Naive thymus-derived CD8-positive, alpha-beta T cell (primary cell): Measurements from ENCODE around the gene ARMH3. TPM values are rescaled to one million over a fixed set of nuclear protein-coding genes. Genes with fewer than 3 reads are reported as not detected.

ENCODE experiments used
- ATAC-seq, 2 donors: fragments of 150-1000 bp; cut with Tn5 transposase in 1 of 2; sonication (Bioruptor Pico), chemical (Tn5 transposase) in 1 of 2; 1 replicate in 1 of 2; 2 replicates in 1 of 2; pipeline ENCODE4 v1.10.0; 2021; ENCODE audit warnings: mild to moderate bottlenecking in 2 of 2, moderate library complexity in 2 of 2
- POLR2A ChIA-PET: fragments of 350-600 bp; sonication (Branson Sonifier 250); formaldehyde crosslinking; loops from one replicate; lab custom pipeline; 2021; ENCODE audit warnings: antibody characterized with exemption; lab: Charles Lee
- DNase-seq, 10 donors: peaks; one replicate each; pipeline versions ENCODE4 v3.0.0 to v3.0.0-alpha.2; 2020 to 2022
- H3K27ac Mint-ChIP-seq, 10 donors: one replicate each; pipeline ENCODE4 v1.8.0; 2020 to 2022; ENCODE audit warnings: mild to moderate bottlenecking in 10 of 10, mixed read lengths in 10 of 10, moderate library complexity in 4 of 10, inconsistent platforms in 1 of 10
- H3K27me3 Mint-ChIP-seq, 5 donors: one replicate each; pipeline ENCODE4 v1.8.0; 2021 to 2022; ENCODE audit warnings: mixed read lengths in 5 of 5
- H3K36me3 Mint-ChIP-seq, 3 donors: one replicate each; pipeline ENCODE4 v1.8.0; 2020 to 2022; ENCODE audit warnings: mixed read lengths in 3 of 3, mild to moderate bottlenecking in 2 of 3, inconsistent platforms in 1 of 3
- H3K4me1 Mint-ChIP-seq, 4 donors: one replicate each; pipeline ENCODE4 v1.8.0; 2021 to 2022; ENCODE audit warnings: mixed read lengths in 4 of 4
- H3K4me3 Mint-ChIP-seq, 10 donors: one replicate each; pipeline ENCODE4 v1.8.0; 2020 to 2022; ENCODE audit warnings: mild to moderate bottlenecking in 10 of 10, mixed read lengths in 10 of 10, moderate library complexity in 6 of 10, inconsistent platforms in 1 of 10
- H3K9me3 Mint-ChIP-seq, 9 donors: one replicate each; pipeline ENCODE4 v1.8.0; 2020 to 2022; ENCODE audit warnings: mixed read lengths in 9 of 9, mild to moderate bottlenecking in 3 of 9, inconsistent platforms in 1 of 9, moderate library complexity in 1 of 9
- polyA plus RNA-seq, 3 donors: library from polyadenylated mRNA; unstranded; fragments of 300-500 nt; fragmentation: Illumina TruSeq; gene quantifications; one replicate each; pipeline ENCODE4 v1.2.3, GENCODE V29; 2021
- total RNA-seq, 8 experiments: library from RNA in 2 of 8; stranded (reverse) in 2 of 8; gene quantifications; one replicate each; pipeline ENCODE4 v1.2.3 and lab custom pipeline; 2021 to 2026

The ARMH3 gene
- total and polyA plus RNA-seq, 5 experiments from 2014 or later = 19.9 to 30.2 (median 23.1) TPM

- POLR2A ChIA-PET = no interaction called here
- DNase-seq = no peak
- Mint-ChIP-seq H3K4me1 (peaks cover 0 to 1% (median 0%) of the 10 kb centered on the region in 4 donors), H3K9me3 (peaks cover 0 to 2% (median 0%) of the 10 kb centered on the region in 9 donors), H3K36me3 (peaks cover 19 to 57% (median 36%) of the 10 kb centered on the region in 3 donors), H3K4me3 (no peak overlapping the region), H3K27me3 (peaks cover 0 to 6% (median 0%) of the 10 kb centered on the region in 5 donors), H3K27ac (peak overlapping the region in 1 of 10 donors; percentile 72)
- no peak for ATAC-seq
These were observed 204.4 kb downstream of the ARMH3 start for GRCh38 chr10:101851411-101852116.

GRCh38 chr10:101850749-101851148, 205.2 kb downstream of the ARMH3 start:
- H3K27me3 Mint-ChIP-seq = peaks cover 0 to 6% (median 0%) of the 10 kb centered on the region in 5 donors
- POLR2A ChIA-PET = no interaction called here
- H3K27ac Mint-ChIP-seq = peak overlapping the region in 2 of 10 donors; percentile 43 to 64
- H3K4me1 Mint-ChIP-seq = peaks cover 0 to 1% (median 0%) of the 10 kb centered on the region in 4 donors
- peaks cover 19 to 64% (median 36%) of the 10 kb centered on the region in 3 donors for H3K36me3 Mint-ChIP-seq
- H3K9me3 Mint-ChIP-seq = peaks cover 0 to 2% (median 0%) of the 10 kb centered on the region in 9 donors
- ATAC-seq = no peak
- DNase-seq = no peak
- H3K4me3 Mint-ChIP-seq = no peak overlapping the region

DNA sequence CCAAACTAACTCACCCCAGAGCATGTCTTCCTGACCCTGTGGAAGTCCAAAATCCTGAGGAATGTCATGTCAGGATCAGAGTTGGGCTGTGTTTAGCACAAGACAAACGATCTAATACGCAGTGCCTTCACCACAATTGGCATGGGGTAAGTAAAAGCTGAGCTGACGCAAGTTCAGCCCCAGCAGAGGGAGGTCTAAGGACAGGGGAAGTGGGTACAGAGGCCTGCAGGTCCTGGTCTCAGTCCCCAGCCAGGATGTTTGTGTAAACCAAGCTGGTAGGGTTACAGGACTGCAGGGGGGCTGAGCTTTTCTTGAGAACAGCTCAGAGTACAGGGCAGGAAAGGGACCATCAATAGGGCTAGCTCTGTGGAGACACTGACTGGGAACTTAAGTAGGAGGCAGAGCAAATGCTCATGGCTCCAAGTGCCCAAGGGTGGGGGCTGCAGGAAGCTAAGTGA, 207.1 kb downstream of the ARMH3 start:
- peaks cover 0 to 6% (median 0%) of the 10 kb centered on the region in 5 donors for H3K27me3 Mint-ChIP-seq
- peak overlapping the region in 1 of 10 donors; percentile 49 for H3K27ac Mint-ChIP-seq
- peaks cover 6 to 16% (median 13%) of the 10 kb centered on the region in 4 donors for H3K4me1 Mint-ChIP-seq
- no peak overlapping the region for H3K4me3 Mint-ChIP-seq
- peaks cover 0 to 2% (median 0%) of the 10 kb centered on the region in 9 donors for H3K9me3 Mint-ChIP-seq
- ATAC-seq (no peak), DNase-seq (no peak)
- peaks cover 19 to 71% (median 36%) of the 10 kb centered on the region in 3 donors for H3K36me3 Mint-ChIP-seq
- POLR2A ChIA-PET = interaction anchor here (1.3 kb wide), 1 partner anchor 52 kb away, joined by 3 read pairs; no protein-coding TSS in a partner anchor

GRCh38 chr10:101848408-101848807, 207.6 kb downstream of the ARMH3 start:
- POLR2A ChIA-PET = interaction anchor here (1.3 kb wide), 1 partner anchor 51 kb away, joined by 3 read pairs; no protein-coding TSS in a partner anchor
- Mint-ChIP-seq H3K36me3 (peaks cover 19 to 71% (median 36%) of the 10 kb centered on the region in 3 donors), H3K9me3 (no peaks in the 10 kb centered on the region), H3K4me3 (no peak overlapping the region), H3K27me3 (peaks cover 0 to 6% (median 0%) of the 10 kb centered on the region in 5 donors), H3K4me1 (peaks cover 6 to 20% (median 13%) of the 10 kb centered on the region in 4 donors), H3K27ac (no peak overlapping the region)
- no peak for DNase-seq
- no peak for ATAC-seq

- POLR2A ChIA-PET = interaction anchor here (0.6 kb wide), 1 partner anchor 1344 kb away, joined by 3 read pairs; no protein-coding TSS in a partner anchor
- no peak overlapping the region for H3K4me3 Mint-ChIP-seq
These were observed 210.1 kb downstream of the ARMH3 start for GRCh38 chr10:101845893-101846292.

DNA sequence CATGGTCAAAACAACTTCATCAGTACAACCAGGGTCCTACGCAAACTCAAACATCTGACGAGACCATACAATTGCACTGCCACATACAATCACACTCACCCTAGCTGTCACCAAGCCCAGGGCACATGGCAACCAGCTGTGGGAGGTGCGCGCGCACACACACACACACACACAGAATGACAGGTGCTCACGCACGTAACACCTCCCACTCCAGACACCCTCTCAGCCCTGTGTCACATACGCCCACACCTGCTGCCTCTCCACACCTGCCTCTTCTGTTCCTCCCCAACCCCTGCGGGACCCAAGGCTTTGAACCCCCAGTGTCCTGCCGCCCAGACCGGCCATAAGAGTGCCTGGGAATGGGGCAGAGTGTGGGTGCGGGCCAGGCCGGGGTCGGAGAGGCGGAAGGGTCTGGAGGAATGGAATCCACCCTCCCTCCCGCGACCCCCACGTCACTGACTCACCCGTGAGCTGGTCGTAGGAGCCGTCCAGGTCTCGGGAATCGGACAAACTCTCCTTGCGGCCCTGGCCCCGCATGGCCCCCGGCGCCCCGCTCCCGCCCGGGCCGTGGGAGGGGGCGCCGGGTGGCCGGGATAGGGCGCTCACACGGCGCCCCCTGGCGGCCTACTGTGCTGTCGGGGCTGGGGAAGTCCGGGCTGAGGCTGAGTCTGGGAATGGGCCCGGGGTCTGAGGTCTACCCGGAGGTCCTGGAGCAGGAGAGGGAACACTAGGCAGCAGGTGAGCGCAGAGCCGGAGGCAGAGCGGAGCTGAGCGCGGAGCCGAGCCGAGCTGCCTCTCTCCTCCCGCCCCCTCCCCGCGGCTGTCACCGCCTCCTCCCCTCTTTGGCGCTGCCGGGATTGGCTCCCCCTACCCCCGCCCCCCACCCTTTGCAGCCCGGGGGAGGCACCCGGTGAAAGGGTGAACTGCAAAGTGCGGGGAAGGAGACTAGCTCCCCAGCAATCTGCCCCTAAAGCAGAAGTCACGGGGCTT, 212.6 kb downstream of the ARMH3 start, which contains the start of gene KCNIP2:
KCNIP2 (minus strand) TSS at position 769 of the 990 bp plus-strand sequence; CDS start at position 537, 232 bp downstream.
- ATAC-seq (peak; percentile 58 to 65), DNase-seq (peak in 9 of 10 donors; percentile 41 to 80 (median 59))
- Mint-ChIP-seq H3K4me3 (peak within 1 kb of the TSS; percentile 61 to 82 (median 74)), H3K27ac (peak within 1 kb of the TSS in 4 of 10 donors; percentile 31 to 81 (median 68)), H3K36me3 (peaks cover 8 to 32% (median 16%) of the 10 kb centered on the region in 3 donors), H3K4me1 (peaks cover 38 to 67% (median 53%) of the 10 kb centered on the region in 4 donors), H3K27me3 (peaks cover 0 to 4% (median 3%) of the 10 kb centered on the region in 5 donors), H3K9me3 (no peaks in the 10 kb centered on the region)
- POLR2A ChIA-PET = interaction anchor here (0.6 kb wide), 1 partner anchor 489 kb away, joined by 6 read pairs; no protein-coding TSS in a partner anchor

More at GRCh38 chr10:101845893-101846292, 210.1 kb downstream of the ARMH3 start:
- Mint-ChIP-seq H3K27ac (no peak overlapping the region), H3K27me3 (peaks cover 0 to 5% (median 4%) of the 10 kb centered on the region in 5 donors), H3K4me1 (peaks cover 25 to 46% (median 35%) of the 10 kb centered on the region in 4 donors), H3K9me3 (no peaks in the 10 kb centered on the region), H3K36me3 (peaks cover 19 to 55% (median 29%) of the 10 kb centered on the region in 3 donors)
- DNase-seq (no peak), ATAC-seq (no peak)

DNA sequence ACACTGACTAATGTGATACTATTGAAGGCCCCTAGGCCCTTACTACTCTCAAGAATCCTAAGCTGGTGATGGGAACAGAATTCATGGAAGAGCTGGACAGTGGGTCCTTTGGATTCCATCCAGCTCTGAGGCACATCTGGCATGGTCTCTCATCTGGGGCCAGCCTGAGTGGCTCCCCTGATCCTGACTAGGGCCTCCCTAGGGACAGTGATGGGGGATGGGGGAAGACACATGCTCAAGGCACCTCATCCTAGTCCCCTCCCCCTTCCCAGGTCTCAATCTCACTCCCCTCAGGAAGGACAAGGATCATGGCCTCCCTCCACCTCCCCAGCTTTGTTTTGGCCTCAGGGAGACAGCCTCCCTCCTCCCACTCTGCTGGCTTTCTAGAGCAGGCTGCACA, 214.1 kb downstream of the ARMH3 start:
- no peaks in the 10 kb centered on the region for H3K9me3 Mint-ChIP-seq
- H3K36me3 Mint-ChIP-seq = peaks cover 0 to 17% (median under 1%) of the 10 kb centered on the region in 3 donors
- no peak overlapping the region for H3K27ac Mint-ChIP-seq
- peaks cover 0 to 4% (median 3%) of the 10 kb centered on the region in 5 donors for H3K27me3 Mint-ChIP-seq
- ATAC-seq (no peak), DNase-seq (no peak)
- POLR2A ChIA-PET = interaction anchor here (0.6 to 3.6 kb wide), 5 partner anchors 11 to 228 kb away, joined by 4 to 50 read pairs (median 5); partner anchors contain the start of genes NPM3 and OGA
- H3K4me1 Mint-ChIP-seq = peaks cover 38 to 67% (median 53%) of the 10 kb centered on the region in 4 donors
- peak overlapping the region in 7 of 10 donors; percentile 27 to 94 (median 74) for H3K4me3 Mint-ChIP-seq

DNA sequence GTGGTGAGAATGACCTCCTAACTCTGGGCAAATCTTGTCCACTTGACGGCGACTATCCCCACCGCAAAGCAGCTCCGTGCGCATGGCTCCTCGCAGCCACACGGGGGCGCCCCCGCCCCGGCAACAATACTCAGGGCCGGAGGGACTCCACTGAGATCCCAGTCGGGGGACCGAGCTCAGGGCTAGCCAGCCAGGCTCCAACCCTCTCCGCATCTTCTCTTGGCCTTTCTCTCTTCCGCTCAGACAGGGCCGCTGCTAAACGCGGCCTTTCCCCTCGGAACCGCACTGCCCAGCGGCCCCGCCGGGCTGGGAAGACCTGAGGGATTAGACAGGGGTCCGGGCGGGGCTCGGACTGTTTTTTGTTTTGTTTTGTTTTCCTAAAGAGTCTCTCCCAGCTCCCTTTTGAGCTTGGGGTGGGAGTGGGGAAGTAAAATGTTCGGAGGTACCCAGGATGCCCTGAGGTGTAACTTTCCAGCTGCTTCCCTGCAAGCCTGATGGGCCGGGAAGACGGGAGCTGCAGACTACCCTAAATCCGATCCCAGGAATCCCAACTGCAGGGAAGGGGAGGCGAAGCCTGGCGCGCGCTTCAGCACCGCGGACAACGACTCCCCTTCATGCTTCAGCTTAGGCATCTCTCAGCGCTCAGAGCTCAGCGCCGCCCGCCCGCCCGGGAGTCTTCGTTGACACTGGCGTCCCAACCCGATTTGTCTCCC, 215.1 kb downstream of the ARMH3 start:
- peak; percentile 58 to 59 for ATAC-seq
- DNase-seq = peak; percentile 39 to 79 (median 60)
- POLR2A ChIA-PET = interaction anchor here (0.6 to 3.6 kb wide), 7 partner anchors 10 to 229 kb away, joined by 3 to 50 read pairs (median 5); partner anchors contain the start of genes ARMH3, NPM3 and OGA
- Mint-ChIP-seq H3K4me1 (peaks cover 40 to 71% (median 55%) of the 10 kb centered on the region in 4 donors), H3K27ac (peak overlapping the region in 7 of 10 donors; percentile 47 to 84 (median 68)), H3K36me3 (peaks cover 0 to 9% (median 0%) of the 10 kb centered on the region in 3 donors), H3K27me3 (peaks cover 0 to 4% (median 3%) of the 10 kb centered on the region in 5 donors), H3K4me3 (peak overlapping the region; percentile 72 to 94 (median 90)), H3K9me3 (no peaks in the 10 kb centered on the region)

- Mint-ChIP-seq H3K4me3 (peak overlapping the region; percentile 72 to 94 (median 90)), H3K27ac (peak overlapping the region in 5 of 10 donors; percentile 47 to 84 (median 49)), H3K36me3 (peaks cover 0 to 2% (median 0%) of the 10 kb centered on the region in 3 donors), H3K27me3 (peaks cover 0 to 4% (median 3%) of the 10 kb centered on the region in 5 donors), H3K9me3 (no peaks in the 10 kb centered on the region), H3K4me1 (peaks cover 41 to 73% (median 59%) of the 10 kb centered on the region in 4 donors)
- POLR2A ChIA-PET = interaction anchor here (0.8 to 3.6 kb wide), 5 partner anchors 10 to 216 kb away, joined by 3 to 50 read pairs (median 3); partner anchors contain the start of genes ARMH3, NPM3 and OGA
- ATAC-seq = no peak
- no peak for DNase-seq
These were observed 215.8 kb downstream of the ARMH3 start for GRCh38 chr10:101840102-101840684.

DNA sequence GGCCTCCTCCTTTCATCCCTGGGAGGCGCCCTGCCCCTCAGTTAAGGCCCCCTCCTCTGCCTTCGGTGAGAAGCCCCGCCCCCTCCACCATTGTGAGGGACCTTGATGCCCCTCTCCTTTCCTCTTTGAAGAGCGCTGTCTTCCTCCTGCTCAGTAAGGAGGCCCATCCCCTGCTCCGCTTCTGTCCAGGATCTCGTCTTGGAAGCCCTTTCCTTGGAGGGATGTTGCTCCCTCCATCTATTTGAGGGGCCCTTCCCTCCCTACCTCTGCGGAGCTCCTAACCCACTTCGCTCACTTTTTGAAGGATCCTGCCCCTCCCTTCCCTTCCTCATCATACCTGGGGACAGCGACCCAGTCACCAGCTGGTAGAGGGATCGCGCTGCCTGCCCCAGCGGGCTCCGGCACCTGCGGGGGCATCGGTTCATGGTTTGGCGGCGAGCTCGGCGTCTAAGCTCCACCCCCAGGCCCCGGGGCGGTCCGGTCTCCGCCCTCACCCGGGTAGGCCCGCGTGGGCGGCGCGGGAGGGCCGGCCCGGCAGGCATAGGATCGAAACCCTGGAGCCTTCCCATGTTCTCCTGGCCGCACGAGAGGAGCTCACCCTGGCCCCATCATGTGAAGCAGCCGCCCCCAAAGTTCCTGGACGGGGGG, 216.4 kb downstream of the ARMH3 start:
- Mint-ChIP-seq H3K4me3 (peak overlapping the region; percentile 62 to 91 (median 76)), H3K27me3 (peaks cover 0 to 4% (median 3%) of the 10 kb centered on the region in 5 donors), H3K9me3 (no peaks in the 10 kb centered on the region), H3K4me1 (peaks cover 47 to 73% (median 59%) of the 10 kb centered on the region in 4 donors), H3K36me3 (no peaks in the 10 kb centered on the region), H3K27ac (peak overlapping the region in 3 of 10 donors; percentile 34 to 43 (median 39))
- ATAC-seq (peak; percentile 26 to 61), DNase-seq (peak in 6 of 10 donors; percentile 28 to 70 (median 54))
- POLR2A ChIA-PET = interaction anchor here (1.0 to 3.6 kb wide), 4 partner anchors 10 to 216 kb away, joined by 3 to 50 read pairs (median 4); partner anchors contain the start of genes ARMH3, NPM3 and OGA
